DND-41 (cell line): Measurements from ENCODE around the gene MTSS2.
"Not testable (repeated sequence)": the region's sequence is repeated elsewhere in the genome, so short reads cannot be mapped to it uniquely, and the experiment has no call there.

Experiments
- ATAC-seq: fragments of 200-7000 bp; cut with Tn5 transposase; 3 replicates; pipeline ENCODE4 v1.9.1; 2021; ENCODE audit warnings: low read depth; ENCODE audit not compliant: insufficient read depth
- DNase-seq: peaks from one replicate; pipeline ENCODE4 v3.0.0-alpha.2; 2020
- H2AFZ ChIP-seq: 2 replicates; pipeline ENCODE4 v1.6.0; 2012; ENCODE audit warnings: low read depth, low read length
- H3K27ac ChIP-seq: 2 replicates; pipeline ENCODE4 v1.5.1; 2012; ENCODE audit warnings: low read length, inconsistent platforms
- H3K27me3 ChIP-seq: fragments of 200-600 bp; sonication (generic); 2 replicates; pipeline ENCODE4 v1.6.0; 2012; ENCODE audit warnings: low read length, mild to moderate bottlenecking, inconsistent platforms; ENCODE audit not compliant: insufficient read depth, poor library complexity
- H3K36me3 ChIP-seq: 2 replicates; pipeline ENCODE4 v1.5.1; 2012; ENCODE audit warnings: low read length, inconsistent platforms; ENCODE audit not compliant: insufficient read depth
- H3K4me1 ChIP-seq: 2 replicates; pipeline ENCODE4 v1.5.1; 2012; ENCODE audit warnings: mild to moderate bottlenecking, low read length; ENCODE audit not compliant: insufficient read depth
- H3K4me2 ChIP-seq: 2 replicates; pipeline ENCODE4 v1.6.0; 2012; ENCODE audit warnings: mild to moderate bottlenecking, moderate library complexity, low read length, inconsistent platforms; ENCODE audit not compliant: insufficient read depth
- H3K4me3 ChIP-seq, 2 experiments: fragments of 200-600 bp in 1 of 2; shearing (Covaris generic) in 1 of 2; 2 replicates each; pipeline ENCODE4 v1.5.1; 2012 to 2016; ENCODE audit warnings: inconsistent platforms in 2 of 2, low read length in 2 of 2, mild to moderate bottlenecking in 2 of 2, low read depth in 1 of 2, moderate library complexity in 1 of 2
- H3K79me2 ChIP-seq: 2 replicates; pipeline ENCODE4 v1.6.0; 2012; ENCODE audit warnings: low read length, inconsistent platforms; ENCODE audit not compliant: insufficient read depth
- H3K9ac ChIP-seq: 2 replicates; pipeline ENCODE4 v1.6.0; 2012; ENCODE audit warnings: low read depth, mild to moderate bottlenecking, inconsistent platforms, low read length, moderate library complexity
- H3K9me3 ChIP-seq: 2 replicates; pipeline ENCODE4 v1.5.1; 2012; ENCODE audit warnings: low read length, moderate library complexity, mild to moderate bottlenecking, inconsistent platforms; ENCODE audit not compliant: insufficient read depth, severe bottlenecking
- H4K20me1 ChIP-seq: 2 replicates; pipeline ENCODE4 v1.6.0; 2012; ENCODE audit warnings: low read length; ENCODE audit not compliant: insufficient read depth
- EZH2 ChIP-seq: IDR thresholded peaks from 3 replicates; pipeline ENCODE4 v1.6.1; 2012; ENCODE audit warnings: borderline replicate concordance, low read depth, mild to moderate bottlenecking, moderate library complexity, low read length, inconsistent platforms; ENCODE audit not compliant: severe bottlenecking
- TF ChIP-seq, protein P1 (sequence below): IDR thresholded peaks from 2 replicates; pipeline ENCODE4 v1.5.1; 2012; ENCODE audit warnings: borderline replicate concordance, low read length, moderate library complexity, mild to moderate bottlenecking; ENCODE audit not compliant: poor library complexity, severe bottlenecking; ENCODE audit errors: extremely low read depth

Gene MTSS2

DNA sequence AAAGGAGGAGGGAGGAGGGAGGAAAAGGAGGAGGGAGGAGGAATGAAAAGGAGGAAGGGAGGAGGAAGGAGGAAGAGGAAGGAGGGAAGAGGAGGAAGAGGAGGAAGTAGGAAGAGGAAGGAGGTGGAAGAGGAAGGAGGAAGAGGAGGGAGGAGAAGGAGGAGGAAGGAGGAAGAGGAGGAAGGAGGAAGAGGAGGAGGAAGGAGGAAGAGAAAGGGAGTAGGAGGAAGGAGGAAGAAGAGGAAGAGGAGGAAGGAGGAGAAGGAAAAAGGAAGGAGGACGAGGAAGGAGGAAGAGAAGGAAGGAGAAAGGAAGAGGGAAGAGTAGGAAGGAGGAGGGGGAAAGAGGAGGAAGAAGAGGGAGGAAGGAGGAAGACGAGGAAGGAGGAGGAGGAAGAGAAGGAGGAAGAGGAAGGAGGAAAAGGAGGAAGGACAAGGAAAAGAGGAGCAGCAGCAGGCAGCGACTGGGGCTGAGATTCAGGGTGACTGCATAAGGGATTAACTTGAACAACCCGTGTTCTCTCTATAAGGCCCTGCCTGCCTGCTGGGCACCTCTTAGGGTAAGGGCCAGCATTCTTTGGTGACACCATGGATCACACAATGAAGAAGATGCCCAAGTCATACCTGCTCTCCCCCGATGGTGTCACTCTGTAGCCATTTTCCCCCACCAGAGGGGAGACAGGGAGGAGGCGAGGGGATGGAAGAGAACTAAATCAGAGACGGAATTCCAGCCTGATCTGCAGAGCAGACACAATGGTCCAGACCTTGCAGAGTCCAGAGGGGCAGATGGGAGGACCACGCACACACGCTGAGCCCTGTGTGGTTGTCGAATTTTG lies 40.9 kb downstream of the MTSS2 start:
- TF ChIP-seq, protein P1, sequence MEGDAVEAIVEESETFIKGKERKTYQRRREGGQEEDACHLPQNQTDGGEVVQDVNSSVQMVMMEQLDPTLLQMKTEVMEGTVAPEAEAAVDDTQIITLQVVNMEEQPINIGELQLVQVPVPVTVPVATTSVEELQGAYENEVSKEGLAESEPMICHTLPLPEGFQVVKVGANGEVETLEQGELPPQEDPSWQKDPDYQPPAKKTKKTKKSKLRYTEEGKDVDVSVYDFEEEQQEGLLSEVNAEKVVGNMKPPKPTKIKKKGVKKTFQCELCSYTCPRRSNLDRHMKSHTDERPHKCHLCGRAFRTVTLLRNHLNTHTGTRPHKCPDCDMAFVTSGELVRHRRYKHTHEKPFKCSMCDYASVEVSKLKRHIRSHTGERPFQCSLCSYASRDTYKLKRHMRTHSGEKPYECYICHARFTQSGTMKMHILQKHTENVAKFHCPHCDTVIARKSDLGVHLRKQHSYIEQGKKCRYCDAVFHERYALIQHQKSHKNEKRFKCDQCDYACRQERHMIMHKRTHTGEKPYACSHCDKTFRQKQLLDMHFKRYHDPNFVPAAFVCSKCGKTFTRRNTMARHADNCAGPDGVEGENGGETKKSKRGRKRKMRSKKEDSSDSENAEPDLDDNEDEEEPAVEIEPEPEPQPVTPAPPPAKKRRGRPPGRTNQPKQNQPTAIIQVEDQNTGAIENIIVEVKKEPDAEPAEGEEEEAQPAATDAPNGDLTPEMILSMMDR = peak; percentile 22
- TF ChIP-seq EZH2 = no peak
- no peak overlapping the region for H2AFZ ChIP-seq
- no peak overlapping the region for H3K4me2 ChIP-seq
- no peak overlapping the region for H3K4me3 ChIP-seq
- ATAC-seq = no peak
- no peak for DNase-seq
- peaks cover 4% of the 10 kb centered on the region for H3K27me3 ChIP-seq
- H3K36me3 ChIP-seq = no peaks in the 10 kb centered on the region
- no peaks in the 10 kb centered on the region for H4K20me1 ChIP-seq
- H3K79me2 ChIP-seq = no peaks in the 10 kb centered on the region
- H3K27ac ChIP-seq = no peak overlapping the region
- H3K4me1 ChIP-seq = no peaks in the 10 kb centered on the region
- H3K9ac ChIP-seq = no peak overlapping the region
- no peaks in the 10 kb centered on the region for H3K9me3 ChIP-seq

DNA sequence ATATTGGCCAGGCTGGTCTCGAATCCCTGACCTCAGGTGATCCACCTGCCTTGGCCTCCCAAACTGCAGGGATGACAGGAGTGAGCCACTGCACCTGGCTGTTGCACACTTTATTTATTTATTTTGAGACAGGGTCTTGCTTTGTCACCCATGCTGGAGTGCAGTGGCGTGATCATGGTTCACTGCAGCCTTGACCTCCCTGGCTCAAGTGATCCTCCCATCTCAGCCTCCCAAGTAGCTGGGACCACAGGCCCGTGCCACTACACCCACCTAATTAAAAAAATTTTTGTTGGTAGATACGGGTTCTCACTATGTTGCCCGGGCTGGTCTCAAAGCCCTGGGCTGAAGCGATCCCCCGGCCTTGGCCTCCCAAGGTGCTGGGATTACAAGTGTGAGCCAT lies 42.6 kb downstream of the MTSS2 start:
- not testable (repeated sequence) for H4K20me1 ChIP-seq, DNase-seq

GRCh38 chr16:70642633-70643032 lies 43.2 kb downstream of the MTSS2 start:
- Histone ChIP-seq H2AFZ (no peak overlapping the region), H3K36me3 (no peaks in the 10 kb centered on the region), H3K4me1 (no peaks in the 10 kb centered on the region), H3K79me2 (no peaks in the 10 kb centered on the region), H3K27ac (no peak overlapping the region), H3K27me3 (peaks cover 4% of the 10 kb centered on the region), H3K9me3 (no peaks in the 10 kb centered on the region), H3K4me3 (no peak overlapping the region), H4K20me1 (no peaks in the 10 kb centered on the region), H3K9ac (no peak overlapping the region), H3K4me2 (no peak overlapping the region)
- DNase-seq (no peak), ATAC-seq (no peak)
- TF ChIP-seq, protein P1 = no peak
- no peak for TF ChIP-seq EZH2

More for the DNA sequence above, 42.6 kb downstream of the MTSS2 start:
- not testable (repeated sequence) for H3K9ac ChIP-seq, H3K27me3 ChIP-seq, H3K4me3 ChIP-seq, ATAC-seq, H3K36me3 ChIP-seq, H2AFZ ChIP-seq, H3K4me1 ChIP-seq, H3K9me3 ChIP-seq, H3K27ac ChIP-seq, H3K4me2 ChIP-seq, H3K79me2 ChIP-seq

DNA sequence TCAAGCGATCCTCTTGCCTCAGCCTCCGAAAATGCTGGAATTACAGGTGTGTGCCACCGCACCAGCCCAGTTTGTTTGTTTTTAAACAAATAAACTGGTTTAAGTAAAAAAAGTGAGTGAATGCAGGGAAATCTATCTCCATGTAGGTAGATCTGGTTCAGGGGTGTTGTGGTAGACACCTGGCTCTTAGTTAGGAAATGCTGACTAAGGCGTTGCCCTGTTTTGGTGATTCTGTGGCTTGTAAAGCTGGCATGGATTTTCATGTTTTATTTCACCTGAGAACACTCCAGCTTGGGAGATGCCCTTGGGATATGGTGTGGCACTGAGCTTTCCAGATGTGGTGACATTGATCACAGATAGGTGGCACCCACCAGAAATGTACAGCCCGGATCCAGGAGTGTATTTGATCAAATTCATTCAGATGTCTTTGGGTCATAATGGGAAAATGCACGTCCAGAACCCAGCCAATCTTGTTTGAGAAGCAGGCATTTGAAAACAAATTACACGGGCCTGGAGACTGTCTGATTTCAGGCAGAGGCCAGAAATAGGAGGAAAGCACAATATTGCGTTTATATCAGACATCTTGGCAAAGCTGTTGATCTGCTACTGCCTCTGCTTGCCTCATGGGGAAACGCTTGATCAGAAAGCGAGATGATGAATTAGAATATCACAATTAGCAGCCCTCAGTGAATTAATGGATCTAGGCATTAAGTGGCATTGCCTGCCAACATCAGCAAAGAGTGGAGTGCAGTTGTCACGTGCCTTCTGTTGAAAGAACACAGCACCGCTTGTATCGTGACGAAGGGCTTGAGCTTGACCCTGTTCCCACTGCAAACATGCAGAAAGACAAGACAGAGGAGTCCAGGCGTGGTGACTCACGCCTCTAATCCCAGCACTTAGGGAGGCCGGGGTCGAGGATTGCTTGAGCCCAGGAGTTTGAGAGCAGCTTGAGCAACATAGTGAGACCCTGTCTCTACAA lies 46.8 kb downstream of the MTSS2 start:
- TF ChIP-seq, protein P1 = peak; percentile 18
- TF ChIP-seq EZH2 = no peak
- H3K36me3 ChIP-seq = no peaks in the 10 kb centered on the region
- ATAC-seq = no peak

More for the DNA sequence above, 46.8 kb downstream of the MTSS2 start:
- Histone ChIP-seq H3K79me2 (no peaks in the 10 kb centered on the region), H3K27me3 (peaks cover 5% of the 10 kb centered on the region), H3K9ac (no peak overlapping the region), H3K9me3 (no peaks in the 10 kb centered on the region), H3K4me1 (no peaks in the 10 kb centered on the region), H4K20me1 (no peaks in the 10 kb centered on the region), H3K4me3 (no peak overlapping the region), H3K4me2 (no peak overlapping the region), H2AFZ (no peak overlapping the region), H3K27ac (no peak overlapping the region)
- no peak for DNase-seq
